Gastrocnemius medialis (tissue), 4 donors: ENCODE measurements around the gene PHF23. TPM values are rescaled to one million over a fixed set of nuclear protein-coding genes. Genes with fewer than 3 reads are reported as not detected.

ENCODE experiments used
- ATAC-seq, 2 donors: fragments of 150-250 bp; one replicate each; pipeline ENCODE4 v1.9.1; 2016
- DNase-seq, 2 donors: peaks; one replicate each; pipeline ENCODE4 v3.0.0-alpha.2; 2019
- H3K27ac ChIP-seq, 4 donors: fragments of 200-600 bp; sonication (generic); 1 replicate in 1 of 4; 2 replicates in 3 of 4; pipeline ENCODE4 v1.5.1; 2016 to 2018; ENCODE audit warnings: mild to moderate bottlenecking in 2 of 4, moderate library complexity in 1 of 4
- H3K27me3 ChIP-seq, 3 donors: fragments of 200-600 bp; sonication (generic) in 2 of 3; 1 replicate in 1 of 3; 2 replicates in 2 of 3; pipeline versions ENCODE4 v1.5.1 to v1.6.0; 2016 to 2019; ENCODE audit warnings: mild to moderate bottlenecking in 1 of 3, moderate library complexity in 1 of 3
- H3K36me3 ChIP-seq, 2 donors: fragments of 200-600 bp; sonication (generic) in 1 of 2; one replicate each; pipeline ENCODE4 v1.5.1; 2017 to 2018
- H3K4me1 ChIP-seq, 2 donors: fragments of 200-600 bp; sonication (generic) in 1 of 2; one replicate each; pipeline ENCODE4 v1.5.1; 2016 to 2017; ENCODE audit warnings: mild to moderate bottlenecking in 2 of 2
- H3K4me3 ChIP-seq, 4 donors: fragments of 200-600 bp; sonication (generic) in 3 of 4; 1 replicate in 1 of 4; 2 replicates in 3 of 4; pipeline ENCODE4 v1.5.1; 2016 to 2019; ENCODE audit warnings: mild to moderate bottlenecking in 2 of 4
- H3K9me3 ChIP-seq, 3 donors: fragments of 200-600 bp; sonication (generic) in 2 of 3; 1 replicate in 1 of 3; 2 replicates in 2 of 3; pipeline ENCODE4 v1.5.1; 2016 to 2019
- CTCF ChIP-seq, 5 experiments: fragments of 450-650 bp in 3 of 5; fragments of 200-600 bp in 2 of 5; sonication (generic) in 2 of 5; IDR thresholded peaks in 4 of 5; conservative IDR thresholded peaks in 1 of 5; 1 replicate in 4 of 5; 2 replicates in 1 of 5; pipeline ENCODE4 v1.5.1; 2016 to 2019; ENCODE audit warnings: antibody characterized with exemption in 5 of 5, mild to moderate bottlenecking in 3 of 5, moderate library complexity in 3 of 5
- POLR2A ChIP-seq, 2 donors: fragments of 450-650 bp; IDR thresholded peaks; one replicate each; pipeline ENCODE4 v1.6.1; 2017; ENCODE audit warnings: antibody characterized with exemption in 2 of 2, mild to moderate bottlenecking in 2 of 2, moderate library complexity in 2 of 2
- in situ Hi-C, 4 donors: fragments of 200-750 bp; cut with MboI; loops; one replicate each; pipeline versions ENCODE4 v1.15.0 to v1.8.0; 2017; ENCODE audit warnings: low sequenced_read_pairs in 4 of 4
- intact Hi-C: fragments of 100-400 bp; cut with DNase I; formaldehyde crosslinking; loops from one replicate; pipeline ENCODE4 v1.15.1; 2023; ENCODE audit warnings: low total_unique reads
- total RNA-seq, 4 donors: library from RNA; depleted of rRNA; stranded (reverse); fragments of >200 nt; gene quantifications; one replicate each; pipeline versions ENCODE4 v1.1.0 to v1.2.3, GENCODE V29; 2016

Gene PHF23
- total RNA-seq, 4 donors from 2014 or later = 16.9 to 31.8 (median 24.1) TPM

GRCh38 chr17:7253082-7253481, 13.8 kb upstream of the PHF23 start:
- no peak for TF ChIP-seq CTCF (IDR thresholded peaks at IDR 0.05 in 4 of 5, conservative IDR thresholded peaks at IDR 0.05 in 1 of 5)
- TF ChIP-seq POLR2A (IDR thresholded peaks at IDR 0.05) = no peak
- intact Hi-C loops = loop anchor here (2.0 to 5.0 kb wide), 4 partner anchors 28 to 434 kb away; partner anchors contain the start of genes EIF5A, SLC2A4, TP53 and WRAP53

GRCh38 chr17:7252176-7253043, 13.2 kb upstream of the PHF23 start, which contains the start of gene ELP5:
TSS of gene ELP5 (plus strand) at chr17:7252215. CDS start at chr17:7252551, 336 bp downstream.
- Histone ChIP-seq H3K4me1 (peaks cover 39 to 43% of the 10 kb centered on the region in 2 donors), H3K27me3 (no peaks in the 10 kb centered on the region), H3K4me3 (peak within 1 kb of the TSS; percentile 69 to 98 (median 81)), H3K27ac (peak within 1 kb of the TSS; percentile 98 to 100 (median 98)), H3K36me3 (peaks cover 0 to 32% of the 10 kb centered on the region in 2 donors), H3K9me3 (no peaks in the 10 kb centered on the region)
- TF ChIP-seq POLR2A (IDR thresholded peaks at IDR 0.05) = peak in 1 of 2 donors; percentile 70
- TF ChIP-seq CTCF (IDR thresholded peaks at IDR 0.05 in 4 of 5, conservative IDR thresholded peaks at IDR 0.05 in 1 of 5) = peak in 3 of 5 experiments; percentile 36 to 54 (median 40)
- intact Hi-C loops (loop anchor here (2.0 to 5.0 kb wide), 4 partner anchors 28 to 435 kb away; partner anchors contain the start of genes EIF5A, SLC2A4, TP53 and WRAP53), in situ Hi-C loops (loop anchor here in 1 of 4 donors (10.0 kb wide), 1 partner anchor 52 kb away; the partner anchor contains the start of gene EIF5A)
- ATAC-seq (peak; percentile 58 to 61), DNase-seq (peak; percentile 86 to 92)

More at GRCh38 chr17:7253082-7253481, 13.8 kb upstream of the PHF23 start:
- in situ Hi-C loops = loop anchor here in 1 of 4 donors (10.0 kb wide), 1 partner anchor 52 kb away; the partner anchor contains the start of gene EIF5A
- H3K4me1 ChIP-seq = peaks cover 33 to 36% of the 10 kb centered on the region in 2 donors
- ATAC-seq (no peak), DNase-seq (no peak)
- no peaks in the 10 kb centered on the region for H3K27me3 ChIP-seq
- peak overlapping the region; percentile 98 to 100 (median 98) for H3K27ac ChIP-seq
- peaks cover 0 to 38% of the 10 kb centered on the region in 2 donors for H3K36me3 ChIP-seq
- H3K9me3 ChIP-seq = no peaks in the 10 kb centered on the region
- peak overlapping the region; percentile 69 to 98 (median 81) for H3K4me3 ChIP-seq

- DNase-seq = peak; percentile 98 to 99
- TF ChIP-seq POLR2A (IDR thresholded peaks at IDR 0.05) (peak; percentile 73 to 80), CTCF (IDR thresholded peaks at IDR 0.05 in 4 of 5, conservative IDR thresholded peaks at IDR 0.05 in 1 of 5) (no peak)
- Histone ChIP-seq H3K4me3 (peak within 1 kb of the TSS; percentile 69 to 98 (median 81)), H3K27me3 (no peaks in the 10 kb centered on the region), H3K27ac (peak within 1 kb of the TSS; percentile 98 to 100 (median 98)), H3K4me1 (peaks cover 43 to 44% of the 10 kb centered on the region in 2 donors), H3K9me3 (no peaks in the 10 kb centered on the region), H3K36me3 (peaks cover 0 to 28% of the 10 kb centered on the region in 2 donors)
- peak; percentile 87 to 94 for ATAC-seq
- in situ Hi-C loops (loop anchor here in 1 of 4 donors (10.0 kb wide), 1 partner anchor 53 kb away; the partner anchor contains the start of gene EIF5A), intact Hi-C loops (loop anchor here (2.0 to 5.0 kb wide), 4 partner anchors 29 to 436 kb away; partner anchors contain the start of genes EIF5A, SLC2A4, TP53 and WRAP53)
These were observed 12.5 kb upstream of the PHF23 start, which contains the start of gene CTDNEP1 for GRCh38 chr17:7251661-7252175. TSS of gene CTDNEP1 (minus strand) at chr17:7251734. CDS start at chr17:7251296, 438 bp downstream.
